Epidermal melanocyte (primary cell): Measurements from ENCODE around the gene GNLY.

Source experiments
- DNase-seq: peaks from one replicate; pipeline ENCODE4 v3.0.0; 2011; ENCODE audit warnings: low spot score; ENCODE audit not compliant: insufficient read length

The GNLY gene

GRCh38 chr2:85743304-85743978, 49.3 kb downstream of the GNLY start:
- no peak for DNase-seq

GRCh38 chr2:85744055-85744454, 49.9 kb downstream of the GNLY start:
- no peak for DNase-seq

- DNase-seq, result no peak
Observed at GRCh38 chr2:85744741-85745601, 50.8 kb downstream of the GNLY start.

GRCh38 chr2:85745619-85746018, 51.5 kb downstream of the GNLY start:
- no peak for DNase-seq

- DNase-seq, result no peak
Observed at GRCh38 chr2:85746321-85747004, 52.3 kb downstream of the GNLY start.

GRCh38 chr2:85747441-85747840, 53.3 kb downstream of the GNLY start:
- DNase-seq, result no peak

GRCh38 chr2:85748039-85748734, 54.0 kb downstream of the GNLY start:
- DNase-seq, result no peak
